Gastrocnemius medialis (tissue), 4 donors: ENCODE data around the gene CBX2. TPM values are rescaled to one million over a fixed set of nuclear protein-coding genes. Genes with fewer than 3 reads are reported as not detected.

Experiments used
- ATAC-seq, 2 donors: fragments of 150-250 bp; one replicate each; pipeline ENCODE4 v1.9.1; 2016
- DNase-seq, 2 donors: peaks; one replicate each; pipeline ENCODE4 v3.0.0-alpha.2; 2019
- H3K27ac ChIP-seq, 4 donors: fragments of 200-600 bp; sonication (generic); 1 replicate in 1 of 4; 2 replicates in 3 of 4; pipeline ENCODE4 v1.5.1; 2016 to 2018; ENCODE audit warnings: mild to moderate bottlenecking in 2 of 4, moderate library complexity in 1 of 4
- H3K27me3 ChIP-seq, 3 donors: fragments of 200-600 bp; sonication (generic) in 2 of 3; 1 replicate in 1 of 3; 2 replicates in 2 of 3; pipeline versions ENCODE4 v1.5.1 to v1.6.0; 2016 to 2019; ENCODE audit warnings: mild to moderate bottlenecking in 1 of 3, moderate library complexity in 1 of 3
- H3K36me3 ChIP-seq, 2 donors: fragments of 200-600 bp; sonication (generic) in 1 of 2; one replicate each; pipeline ENCODE4 v1.5.1; 2017 to 2018
- H3K4me1 ChIP-seq, 2 donors: fragments of 200-600 bp; sonication (generic) in 1 of 2; one replicate each; pipeline ENCODE4 v1.5.1; 2016 to 2017; ENCODE audit warnings: mild to moderate bottlenecking in 2 of 2
- H3K4me3 ChIP-seq, 4 donors: fragments of 200-600 bp; sonication (generic) in 3 of 4; 1 replicate in 1 of 4; 2 replicates in 3 of 4; pipeline ENCODE4 v1.5.1; 2016 to 2019; ENCODE audit warnings: mild to moderate bottlenecking in 2 of 4
- H3K9me3 ChIP-seq, 3 donors: fragments of 200-600 bp; sonication (generic) in 2 of 3; 1 replicate in 1 of 3; 2 replicates in 2 of 3; pipeline ENCODE4 v1.5.1; 2016 to 2019
- POLR2A ChIP-seq, 2 donors: fragments of 450-650 bp; IDR thresholded peaks; one replicate each; pipeline ENCODE4 v1.6.1; 2017; ENCODE audit warnings: antibody characterized with exemption in 2 of 2, mild to moderate bottlenecking in 2 of 2, moderate library complexity in 2 of 2
- in situ Hi-C, 4 donors: fragments of 200-750 bp; cut with MboI; loops; one replicate each; pipeline versions ENCODE4 v1.15.0 to v1.8.0; 2017; ENCODE audit warnings: low sequenced_read_pairs in 4 of 4
- intact Hi-C: fragments of 100-400 bp; cut with DNase I; formaldehyde crosslinking; loops from one replicate; pipeline ENCODE4 v1.15.1; 2023; ENCODE audit warnings: low total_unique reads
- total RNA-seq, 4 donors: library from RNA; depleted of rRNA; stranded (reverse); fragments of >200 nt; gene quantifications; one replicate each; pipeline versions ENCODE4 v1.1.0 to v1.2.3, GENCODE V29; 2016
- TF ChIP-seq, protein P1 (sequence below), 5 experiments: fragments of 450-650 bp in 3 of 5; fragments of 200-600 bp in 2 of 5; sonication (generic) in 2 of 5; IDR thresholded peaks in 4 of 5; conservative IDR thresholded peaks in 1 of 5; 1 replicate in 4 of 5; 2 replicates in 1 of 5; pipeline ENCODE4 v1.5.1; 2016 to 2019; ENCODE audit warnings: antibody characterized with exemption in 5 of 5, mild to moderate bottlenecking in 3 of 5, moderate library complexity in 3 of 5

Gene CBX2
- total RNA-seq, 4 donors from 2014 or later, result 0.13 to 1.1 (median 0.42) TPM; not detected in 1

DNA sequence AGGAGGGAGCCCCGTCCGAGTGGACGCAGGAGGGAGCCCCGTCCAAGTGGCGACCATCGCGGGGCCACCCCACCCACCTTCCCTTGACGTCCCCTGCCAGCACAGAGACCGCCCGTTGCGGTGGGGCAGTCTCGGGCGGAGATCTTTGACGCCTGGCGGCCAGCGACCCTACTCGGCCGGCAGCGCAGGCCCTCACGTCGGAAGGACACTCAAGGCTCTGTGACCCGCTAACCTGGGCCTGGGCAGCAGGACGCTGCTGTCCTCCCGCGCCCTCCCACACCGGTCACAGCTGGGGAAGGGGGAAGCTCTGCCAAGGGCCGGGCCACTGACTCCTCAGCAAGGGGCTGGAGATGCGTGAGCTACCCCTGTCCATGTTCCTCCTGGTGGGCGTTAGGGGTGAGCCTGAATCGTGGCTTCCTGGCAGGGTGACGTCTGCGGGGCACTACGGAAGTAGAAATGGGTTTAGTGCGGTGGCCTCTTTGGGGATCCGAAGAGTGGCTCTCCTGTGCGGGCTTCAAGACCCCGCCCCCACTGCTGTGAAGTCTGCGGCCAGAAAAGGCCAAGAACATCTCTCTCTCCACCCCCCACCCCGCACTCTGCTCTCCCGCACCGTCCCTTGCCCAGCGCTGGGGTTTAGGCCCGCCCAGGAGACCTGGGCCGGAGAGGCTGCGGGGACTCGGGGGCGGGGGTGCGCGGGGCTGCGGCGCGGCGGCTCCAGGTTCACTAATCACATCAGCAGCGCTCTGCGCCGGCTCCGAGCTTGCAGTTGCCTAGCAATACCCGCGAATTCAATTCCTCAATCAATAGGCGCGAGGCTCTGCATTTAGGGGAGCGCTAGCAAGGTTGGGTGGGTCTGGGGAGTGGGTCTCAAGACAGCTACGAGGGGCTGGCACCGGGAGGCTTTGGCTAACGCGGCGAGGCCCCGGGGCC is 13.1 kb downstream of the CBX2 start:
- in situ Hi-C loops, result no loop called here
- H3K4me3 ChIP-seq, result no peak overlapping the region
- TF ChIP-seq, protein P1, sequence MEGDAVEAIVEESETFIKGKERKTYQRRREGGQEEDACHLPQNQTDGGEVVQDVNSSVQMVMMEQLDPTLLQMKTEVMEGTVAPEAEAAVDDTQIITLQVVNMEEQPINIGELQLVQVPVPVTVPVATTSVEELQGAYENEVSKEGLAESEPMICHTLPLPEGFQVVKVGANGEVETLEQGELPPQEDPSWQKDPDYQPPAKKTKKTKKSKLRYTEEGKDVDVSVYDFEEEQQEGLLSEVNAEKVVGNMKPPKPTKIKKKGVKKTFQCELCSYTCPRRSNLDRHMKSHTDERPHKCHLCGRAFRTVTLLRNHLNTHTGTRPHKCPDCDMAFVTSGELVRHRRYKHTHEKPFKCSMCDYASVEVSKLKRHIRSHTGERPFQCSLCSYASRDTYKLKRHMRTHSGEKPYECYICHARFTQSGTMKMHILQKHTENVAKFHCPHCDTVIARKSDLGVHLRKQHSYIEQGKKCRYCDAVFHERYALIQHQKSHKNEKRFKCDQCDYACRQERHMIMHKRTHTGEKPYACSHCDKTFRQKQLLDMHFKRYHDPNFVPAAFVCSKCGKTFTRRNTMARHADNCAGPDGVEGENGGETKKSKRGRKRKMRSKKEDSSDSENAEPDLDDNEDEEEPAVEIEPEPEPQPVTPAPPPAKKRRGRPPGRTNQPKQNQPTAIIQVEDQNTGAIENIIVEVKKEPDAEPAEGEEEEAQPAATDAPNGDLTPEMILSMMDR (IDR thresholded peaks at IDR 0.05 in 4 of 5, conservative IDR thresholded peaks at IDR 0.05 in 1 of 5), result no peak
- no peak for TF ChIP-seq POLR2A (IDR thresholded peaks at IDR 0.05)
- no peaks in the 10 kb centered on the region for H3K9me3 ChIP-seq
- peaks cover 7 to 21% of the 10 kb centered on the region in 2 donors for H3K4me1 ChIP-seq
- intact Hi-C loops, result loop anchor here (1.0 to 5.0 kb wide), 2 partner anchors 126 to 200 kb away; no protein-coding TSS in a partner anchor
- no peaks in the 10 kb centered on the region for H3K36me3 ChIP-seq
- ATAC-seq, result no peak
- H3K27ac ChIP-seq, result no peak overlapping the region
- no peak for DNase-seq
- H3K27me3 ChIP-seq, result peaks cover 67 to 76% (median 74%) of the 10 kb centered on the region in 3 donors

DNA sequence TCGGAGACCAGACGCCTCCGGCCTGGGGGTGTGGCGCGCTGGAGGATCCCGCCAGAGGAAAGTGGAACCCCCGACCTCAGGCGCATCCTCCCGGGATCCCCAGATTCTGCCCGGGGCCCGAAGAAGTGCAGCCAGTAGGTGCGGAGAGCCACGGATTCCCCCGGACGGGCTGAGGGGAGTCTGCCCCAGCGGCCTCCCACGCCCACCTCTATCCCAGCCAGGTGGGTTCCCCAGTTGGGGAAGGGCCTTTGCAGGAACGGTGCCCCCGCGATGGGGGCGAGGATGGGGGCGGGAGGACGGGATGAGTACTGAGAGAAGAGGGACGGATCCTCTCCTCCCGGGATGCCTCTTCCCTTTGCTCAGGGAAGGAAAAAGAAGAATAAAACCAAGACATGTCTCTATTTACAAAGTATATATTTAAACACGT is 13.8 kb downstream of the CBX2 start:
- intact Hi-C loops (loop anchor here (5.0 kb wide), 1 partner anchor 126 kb away; no protein-coding TSS in a partner anchor), in situ Hi-C loops (no loop called here)
- DNase-seq, result no peak
- H3K27me3 ChIP-seq, result peaks cover 67 to 73% (median 70%) of the 10 kb centered on the region in 3 donors
- H3K4me3 ChIP-seq, result no peak overlapping the region
- peaks cover 7 to 27% of the 10 kb centered on the region in 2 donors for H3K4me1 ChIP-seq
- H3K36me3 ChIP-seq, result no peaks in the 10 kb centered on the region
- H3K9me3 ChIP-seq, result no peaks in the 10 kb centered on the region
- ATAC-seq, result no peak
- no peak for TF ChIP-seq POLR2A (IDR thresholded peaks at IDR 0.05)
- TF ChIP-seq, protein P1 (IDR thresholded peaks at IDR 0.05 in 4 of 5, conservative IDR thresholded peaks at IDR 0.05 in 1 of 5), result no peak
- H3K27ac ChIP-seq, result no peak overlapping the region

GRCh38 chr17:79792341-79792871 is 14.5 kb downstream of the CBX2 start:
- DNase-seq (no peak), ATAC-seq (no peak)
- no peaks in the 10 kb centered on the region for H3K36me3 ChIP-seq
- H3K27me3 ChIP-seq, result peaks cover 63 to 67% (median 67%) of the 10 kb centered on the region in 3 donors
- H3K4me1 ChIP-seq, result peaks cover 7 to 27% of the 10 kb centered on the region in 2 donors
- H3K9me3 ChIP-seq, result no peaks in the 10 kb centered on the region
- H3K4me3 ChIP-seq, result peak overlapping the region in 3 of 4 donors; percentile 26 to 58 (median 40)
- in situ Hi-C loops, result no loop called here
- no peak overlapping the region for H3K27ac ChIP-seq
- intact Hi-C loops, result loop anchor here (5.0 kb wide), 1 partner anchor 125 kb away; no protein-coding TSS in a partner anchor
- no peak for TF ChIP-seq POLR2A (IDR thresholded peaks at IDR 0.05)
- TF ChIP-seq, protein P1 (IDR thresholded peaks at IDR 0.05 in 4 of 5, conservative IDR thresholded peaks at IDR 0.05 in 1 of 5), result no peak

GRCh38 chr17:79792984-79793923 is 15.3 kb downstream of the CBX2 start:
- Histone ChIP-seq H3K4me1 (peaks cover 11 to 33% of the 10 kb centered on the region in 2 donors), H3K27ac (no peak overlapping the region), H3K36me3 (no peaks in the 10 kb centered on the region), H3K27me3 (peaks cover 62 to 65% (median 65%) of the 10 kb centered on the region in 3 donors), H3K4me3 (peak overlapping the region; percentile 26 to 58 (median 44)), H3K9me3 (no peaks in the 10 kb centered on the region)
- in situ Hi-C loops (no loop called here), intact Hi-C loops (loop anchor here (5.0 kb wide), 1 partner anchor 124 kb away; no protein-coding TSS in a partner anchor)
- ATAC-seq (no peak), DNase-seq (no peak)
- TF ChIP-seq POLR2A (IDR thresholded peaks at IDR 0.05), result no peak
- TF ChIP-seq, protein P1 (IDR thresholded peaks at IDR 0.05 in 4 of 5, conservative IDR thresholded peaks at IDR 0.05 in 1 of 5), result no peak
